ENCODE data around the gene CRISPLD2.

DNA sequence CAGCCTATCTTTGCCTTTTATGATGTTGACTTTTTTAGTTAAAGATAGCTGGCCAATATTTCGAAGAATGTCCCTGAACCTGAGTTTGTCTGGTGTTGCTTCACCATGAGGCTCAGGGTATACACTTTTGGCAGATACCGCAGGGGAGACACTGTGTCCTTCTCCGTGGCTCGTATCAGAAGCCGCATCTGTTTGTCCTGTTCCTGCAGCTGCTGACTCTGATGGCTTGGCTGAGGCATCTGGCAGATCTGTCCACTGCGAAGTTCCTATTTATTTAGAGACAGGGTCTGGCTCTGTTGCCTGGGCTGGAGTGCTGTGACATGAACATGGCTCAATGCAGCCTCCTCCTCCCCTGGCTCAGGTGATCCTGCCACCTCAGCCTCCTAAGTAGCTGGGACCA is 93.5 kb downstream of the CRISPLD2 start:
- TF ChIP-seq, protein P1, sequence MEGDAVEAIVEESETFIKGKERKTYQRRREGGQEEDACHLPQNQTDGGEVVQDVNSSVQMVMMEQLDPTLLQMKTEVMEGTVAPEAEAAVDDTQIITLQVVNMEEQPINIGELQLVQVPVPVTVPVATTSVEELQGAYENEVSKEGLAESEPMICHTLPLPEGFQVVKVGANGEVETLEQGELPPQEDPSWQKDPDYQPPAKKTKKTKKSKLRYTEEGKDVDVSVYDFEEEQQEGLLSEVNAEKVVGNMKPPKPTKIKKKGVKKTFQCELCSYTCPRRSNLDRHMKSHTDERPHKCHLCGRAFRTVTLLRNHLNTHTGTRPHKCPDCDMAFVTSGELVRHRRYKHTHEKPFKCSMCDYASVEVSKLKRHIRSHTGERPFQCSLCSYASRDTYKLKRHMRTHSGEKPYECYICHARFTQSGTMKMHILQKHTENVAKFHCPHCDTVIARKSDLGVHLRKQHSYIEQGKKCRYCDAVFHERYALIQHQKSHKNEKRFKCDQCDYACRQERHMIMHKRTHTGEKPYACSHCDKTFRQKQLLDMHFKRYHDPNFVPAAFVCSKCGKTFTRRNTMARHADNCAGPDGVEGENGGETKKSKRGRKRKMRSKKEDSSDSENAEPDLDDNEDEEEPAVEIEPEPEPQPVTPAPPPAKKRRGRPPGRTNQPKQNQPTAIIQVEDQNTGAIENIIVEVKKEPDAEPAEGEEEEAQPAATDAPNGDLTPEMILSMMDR (IDR thresholded peaks at IDR 0.05): no peak
- TF ChIP-seq POLR2AphosphoS5 (IDR thresholded peaks at IDR 0.05): peak; percentile 40
- TF ChIP-seq POLR2A (IDR thresholded peaks at IDR 0.05): no peak
